Measurements from ENCODE around the gene SCD5. TPM values are rescaled to one million over a fixed set of nuclear protein-coding genes. Genes with fewer than 3 reads are reported as not detected.

The SCD5 gene
- total and polyA plus RNA-seq, 2 experiments from 2014 or later, result 0.79 to 1.6 TPM

- no peak for TF ChIP-seq REST (IDR thresholded peaks at IDR 0.05; ENCODE audit: unreplicated experiment)
- no peak for TF ChIP-seq EZH2phosphoT487 (IDR thresholded peaks at IDR 0.05; ENCODE audit: unreplicated experiment)
- TF ChIP-seq, protein P1, sequence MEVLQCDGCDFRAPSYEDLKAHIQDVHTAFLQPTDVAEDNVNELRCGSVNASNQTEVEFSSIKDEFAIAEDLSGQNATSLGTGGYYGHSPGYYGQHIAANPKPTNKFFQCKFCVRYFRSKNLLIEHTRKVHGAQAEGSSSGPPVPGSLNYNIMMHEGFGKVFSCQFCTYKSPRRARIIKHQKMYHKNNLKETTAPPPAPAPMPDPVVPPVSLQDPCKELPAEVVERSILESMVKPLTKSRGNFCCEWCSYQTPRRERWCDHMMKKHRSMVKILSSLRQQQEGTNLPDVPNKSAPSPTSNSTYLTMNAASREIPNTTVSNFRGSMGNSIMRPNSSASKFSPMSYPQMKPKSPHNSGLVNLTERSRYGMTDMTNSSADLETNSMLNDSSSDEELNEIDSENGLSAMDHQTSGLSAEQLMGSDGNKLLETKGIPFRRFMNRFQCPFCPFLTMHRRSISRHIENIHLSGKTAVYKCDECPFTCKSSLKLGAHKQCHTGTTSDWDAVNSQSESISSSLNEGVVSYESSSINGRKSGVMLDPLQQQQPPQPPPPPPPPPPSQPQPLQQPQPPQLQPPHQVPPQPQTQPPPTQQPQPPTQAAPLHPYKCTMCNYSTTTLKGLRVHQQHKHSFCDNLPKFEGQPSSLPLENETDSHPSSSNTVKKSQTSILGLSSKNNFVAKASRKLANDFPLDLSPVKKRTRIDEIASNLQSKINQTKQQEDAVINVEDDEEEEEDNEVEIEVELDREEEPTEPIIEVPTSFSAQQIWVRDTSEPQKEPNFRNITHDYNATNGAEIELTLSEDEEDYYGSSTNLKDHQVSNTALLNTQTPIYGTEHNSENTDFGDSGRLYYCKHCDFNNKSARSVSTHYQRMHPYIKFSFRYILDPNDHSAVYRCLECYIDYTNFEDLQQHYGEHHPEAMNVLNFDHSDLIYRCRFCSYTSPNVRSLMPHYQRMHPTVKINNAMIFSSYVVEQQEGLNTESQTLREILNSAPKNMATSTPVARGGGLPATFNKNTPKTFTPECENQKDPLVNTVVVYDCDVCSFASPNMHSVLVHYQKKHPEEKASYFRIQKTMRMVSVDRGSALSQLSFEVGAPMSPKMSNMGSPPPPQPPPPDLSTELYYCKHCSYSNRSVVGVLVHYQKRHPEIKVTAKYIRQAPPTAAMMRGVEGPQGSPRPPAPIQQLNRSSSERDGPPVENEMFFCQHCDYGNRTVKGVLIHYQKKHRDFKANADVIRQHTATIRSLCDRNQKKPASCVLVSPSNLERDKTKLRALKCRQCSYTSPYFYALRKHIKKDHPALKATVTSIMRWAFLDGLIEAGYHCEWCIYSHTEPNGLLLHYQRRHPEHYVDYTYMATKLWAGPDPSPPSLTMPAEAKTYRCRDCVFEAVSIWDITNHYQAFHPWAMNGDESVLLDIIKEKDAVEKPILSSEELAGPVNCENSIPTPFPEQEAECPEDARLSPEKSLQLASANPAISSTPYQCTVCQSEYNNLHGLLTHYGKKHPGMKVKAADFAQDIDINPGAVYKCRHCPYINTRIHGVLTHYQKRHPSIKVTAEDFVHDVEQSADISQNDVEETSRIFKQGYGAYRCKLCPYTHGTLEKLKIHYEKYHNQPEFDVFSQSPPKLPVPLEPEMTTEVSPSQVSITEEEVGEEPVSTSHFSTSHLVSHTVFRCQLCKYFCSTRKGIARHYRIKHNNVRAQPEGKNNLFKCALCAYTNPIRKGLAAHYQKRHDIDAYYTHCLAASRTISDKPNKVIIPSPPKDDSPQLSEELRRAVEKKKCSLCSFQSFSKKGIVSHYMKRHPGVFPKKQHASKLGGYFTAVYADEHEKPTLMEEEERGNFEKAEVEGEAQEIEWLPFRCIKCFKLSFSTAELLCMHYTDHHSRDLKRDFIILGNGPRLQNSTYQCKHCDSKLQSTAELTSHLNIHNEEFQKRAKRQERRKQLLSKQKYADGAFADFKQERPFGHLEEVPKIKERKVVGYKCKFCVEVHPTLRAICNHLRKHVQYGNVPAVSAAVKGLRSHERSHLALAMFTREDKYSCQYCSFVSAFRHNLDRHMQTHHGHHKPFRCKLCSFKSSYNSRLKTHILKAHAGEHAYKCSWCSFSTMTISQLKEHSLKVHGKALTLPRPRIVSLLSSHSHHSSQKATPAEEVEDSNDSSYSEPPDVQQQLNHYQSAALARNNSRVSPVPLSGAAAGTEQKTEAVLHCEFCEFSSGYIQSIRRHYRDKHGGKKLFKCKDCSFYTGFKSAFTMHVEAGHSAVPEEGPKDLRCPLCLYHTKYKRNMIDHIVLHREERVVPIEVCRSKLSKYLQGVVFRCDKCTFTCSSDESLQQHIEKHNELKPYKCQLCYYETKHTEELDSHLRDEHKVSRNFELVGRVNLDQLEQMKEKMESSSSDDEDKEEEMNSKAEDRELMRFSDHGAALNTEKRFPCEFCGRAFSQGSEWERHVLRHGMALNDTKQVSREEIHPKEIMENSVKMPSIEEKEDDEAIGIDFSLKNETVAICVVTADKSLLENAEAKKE (CRISPR knock-in tag; IDR thresholded peaks at IDR 0.05), result no peak
- TF ChIP-seq NANOG (IDR thresholded peaks at IDR 0.05; ENCODE audit: borderline replicate concordance), result no peak
- TF ChIP-seq ZNF114 (CRISPR knock-in tag; IDR thresholded peaks at IDR 0.05), result no peak
Observed at GRCh38 chr4:82756061-82756460, 42.5 kb downstream of the SCD5 start (continued).

DNA sequence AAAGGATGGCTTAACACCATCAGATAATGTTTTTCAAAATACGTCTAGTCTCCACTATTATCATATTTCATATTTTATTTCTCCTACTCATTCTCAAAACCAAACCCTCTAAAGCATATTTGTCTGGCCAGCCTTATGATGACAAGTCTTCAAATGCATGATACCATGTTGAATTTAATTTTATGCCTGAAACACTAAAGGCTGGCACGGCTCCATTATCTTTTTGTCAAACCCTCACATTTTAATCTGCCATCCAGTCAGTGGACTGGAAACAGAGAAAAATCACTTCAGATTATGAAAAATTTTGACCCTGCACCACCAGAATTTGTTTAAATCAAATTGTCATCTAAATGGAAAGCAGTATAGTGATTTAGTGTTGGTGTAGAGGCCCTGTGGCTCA lies 42.9 kb downstream of the SCD5 start:
- Mint-ChIP-seq H3K27ac (no peak overlapping the region), H3K9me3 (no peaks in the 10 kb centered on the region), H3K27me3 (ENCODE audit: insufficient read depth, low read depth, poor library complexity) (peaks cover 18% of the 10 kb centered on the region), H3K36me3 (ENCODE audit: low read depth) (no peaks in the 10 kb centered on the region), H3K4me3 (no peak overlapping the region), H3K4me1 (peaks cover 4% of the 10 kb centered on the region; the same call in 2 of the 3 replicates)
- H2AFZ ChIP-seq, result no peak overlapping the region
- no peak overlapping the region for H3K4me3 ChIP-seq
- no peaks in the 10 kb centered on the region for H3K36me3 ChIP-seq (ENCODE audit: insufficient read depth)
- ATAC-seq (no peak), DNase-seq (ENCODE audit: low spot score) (no peak)
- no peaks in the 10 kb centered on the region for H3K79me2 ChIP-seq (replicated peaks; ENCODE audit: insufficient read depth)
- H3K27me3 ChIP-seq (ENCODE audit: insufficient read depth), result no peaks in the 10 kb centered on the region
- no peaks in the 10 kb centered on the region; the same call in 1 of the 2 replicates for H3K9me2 ChIP-seq (ENCODE audit: insufficient read depth)
- H3K4me1 ChIP-seq (ENCODE audit: insufficient read depth), result no peaks in the 10 kb centered on the region
- H3K27ac ChIP-seq (ENCODE audit: low read depth), result no peak overlapping the region
- no peaks in the 10 kb centered on the region for H3F3A ChIP-seq (replicated peaks; ENCODE audit: low read depth)
- H4K20me1 ChIP-seq (replicated peaks; ENCODE audit: insufficient read depth), result no peaks in the 10 kb centered on the region
- H3K4me2 ChIP-seq, result no peak overlapping the region
- no peak for TF ChIP-seq NANOG (IDR thresholded peaks at IDR 0.05; ENCODE audit: borderline replicate concordance)
- no peak for TF ChIP-seq EZH2 (IDR thresholded peaks at IDR 0.05; ENCODE audit: low read depth, unreplicated experiment)
- TF ChIP-seq REST (IDR thresholded peaks at IDR 0.05; ENCODE audit: unreplicated experiment), result no peak
- no peak for TF ChIP-seq ETS1 (IDR thresholded peaks at IDR 0.05)
- no peak for TF ChIP-seq CTCF (conservative IDR thresholded peaks at IDR 0.05; ENCODE audit: low read depth in 2 of 2)

All from GM23338 (cell line).